Left cardiac atrium (tissue), 4 donors: ENCODE results near the gene MT1B. TPM values are rescaled to one million over a fixed set of nuclear protein-coding genes. Genes with fewer than 3 reads are reported as not detected.

ENCODE experiments used
- ATAC-seq, 2 donors: fragments of 200-7000 bp; cut with Tn5 transposase; one replicate each; pipeline ENCODE4 v1.9.1; 2020; ENCODE audit warnings: mild to moderate bottlenecking in 2 of 2, moderate library complexity in 2 of 2
- DNase-seq: peaks from one replicate; pipeline ENCODE4 v3.0.0-alpha.2; 2020
- intact Hi-C, 2 donors: fragments of 100-400 bp; cut with DNase I; formaldehyde crosslinking; loops; one replicate each; pipeline versions ENCODE4 v1.14.1 to v1.15.1; 2022 to 2023
- total RNA-seq, 2 donors: library from RNA; stranded (reverse); fragmentation: NEBNext Ultra II Directional; extraction: Animal tissue kit (Norgen Biotek cat#: 25700); gene quantifications; one replicate each; pipeline ENCODE4 v1.2.1, GENCODE V29; 2021
- donor health status: DM: no; HTN: yes; CAD: no.
- donor health status: DM: no; HTN: yes; CAD: no; lungs with severe emphysema.
- donor health status: DM: yes; HTN: yes; CAD: no.
- donor health status: Dilated cardiomyopathy.

Gene MT1B
- total RNA-seq, 2 donors from 2014 or later: not detected

DNA sequence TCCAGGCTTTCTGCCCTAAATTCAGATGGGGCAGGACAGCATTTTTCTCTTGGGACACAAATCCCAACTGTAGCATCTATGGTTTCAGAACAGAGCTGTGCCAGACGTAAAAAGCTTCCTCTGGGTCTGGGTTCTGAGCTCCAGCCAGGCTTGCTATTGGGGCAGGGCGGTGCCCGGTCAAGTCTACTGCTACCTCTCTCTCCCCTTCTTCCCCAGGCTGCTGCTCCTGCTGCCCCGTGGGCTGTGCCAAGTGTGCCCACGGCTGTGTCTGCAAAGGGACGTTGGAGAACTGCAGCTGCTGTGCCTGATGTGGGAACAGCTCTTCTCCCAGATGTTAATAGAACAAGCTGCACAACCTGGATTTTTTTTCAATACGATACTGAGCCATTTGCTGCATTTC is 18.2 kb upstream of the MT1B start:
- DNase-seq (no peak), ATAC-seq (no peak)
- intact Hi-C loops: no loop called here

DNA sequence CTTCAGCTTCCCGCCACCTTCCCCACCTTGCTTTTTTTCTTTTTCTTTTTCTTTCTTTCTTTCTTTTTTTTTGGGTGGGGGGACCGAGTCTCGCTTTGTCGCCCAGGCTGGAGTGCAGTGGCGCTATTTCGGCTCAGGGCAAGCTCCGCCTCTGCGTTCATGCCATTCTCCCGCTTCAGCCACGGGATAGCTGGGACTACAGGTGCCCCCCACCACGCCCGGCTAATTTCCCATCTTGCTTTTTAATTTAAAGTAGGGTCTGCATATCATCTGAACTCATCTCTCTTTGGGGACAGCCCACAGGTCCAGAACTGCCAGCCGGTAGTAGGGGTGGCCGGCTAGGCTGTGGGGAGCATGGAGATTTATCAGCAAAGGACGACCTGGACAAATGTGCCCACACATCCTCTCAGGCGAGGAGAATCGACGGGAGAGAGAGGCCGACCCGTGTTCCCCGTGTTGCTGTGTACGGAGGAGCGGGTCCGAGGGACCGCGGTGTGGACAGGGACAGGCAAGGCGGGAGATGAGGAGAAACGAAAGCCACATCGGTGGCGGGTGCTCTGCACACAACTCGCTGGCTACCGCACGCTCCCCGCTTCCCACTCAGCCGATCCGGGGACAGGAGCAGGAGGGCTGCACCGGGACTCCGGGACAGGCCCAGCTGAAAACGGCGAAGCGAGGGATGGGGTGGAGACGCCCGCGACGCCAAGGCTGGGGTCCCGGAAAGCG is 16.8 kb upstream of the MT1B start:
- ATAC-seq (no peak), DNase-seq (no peak)
- intact Hi-C loops: no loop called here

DNA sequence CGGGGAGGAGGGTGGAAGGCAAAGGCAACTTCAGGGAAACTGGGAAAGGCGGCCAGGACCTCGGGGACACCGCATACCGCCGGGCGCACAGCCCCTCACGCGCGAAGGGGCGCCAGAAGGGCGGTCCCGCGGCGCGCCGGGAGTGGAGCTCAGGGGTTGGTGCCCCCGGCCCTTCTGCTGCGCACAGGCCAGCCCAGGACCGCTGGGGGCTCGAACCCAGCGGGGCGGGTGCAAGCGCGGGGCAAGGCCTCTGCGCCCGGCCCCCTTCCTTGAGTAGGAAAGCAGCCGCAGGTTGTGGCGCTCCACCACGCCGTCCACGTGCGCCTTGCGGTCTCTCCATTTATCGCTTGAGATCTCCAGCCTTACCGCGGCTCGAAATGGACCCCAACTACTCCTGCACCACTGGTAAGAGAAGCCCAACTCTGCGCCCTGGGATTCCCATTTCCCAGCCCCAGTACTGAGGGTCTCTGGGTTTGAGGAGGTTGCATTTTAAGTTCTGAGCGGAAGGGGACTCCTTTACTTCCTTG is 16.2 kb upstream of the MT1B start:
- ATAC-seq (no peak), DNase-seq (no peak)

DNA sequence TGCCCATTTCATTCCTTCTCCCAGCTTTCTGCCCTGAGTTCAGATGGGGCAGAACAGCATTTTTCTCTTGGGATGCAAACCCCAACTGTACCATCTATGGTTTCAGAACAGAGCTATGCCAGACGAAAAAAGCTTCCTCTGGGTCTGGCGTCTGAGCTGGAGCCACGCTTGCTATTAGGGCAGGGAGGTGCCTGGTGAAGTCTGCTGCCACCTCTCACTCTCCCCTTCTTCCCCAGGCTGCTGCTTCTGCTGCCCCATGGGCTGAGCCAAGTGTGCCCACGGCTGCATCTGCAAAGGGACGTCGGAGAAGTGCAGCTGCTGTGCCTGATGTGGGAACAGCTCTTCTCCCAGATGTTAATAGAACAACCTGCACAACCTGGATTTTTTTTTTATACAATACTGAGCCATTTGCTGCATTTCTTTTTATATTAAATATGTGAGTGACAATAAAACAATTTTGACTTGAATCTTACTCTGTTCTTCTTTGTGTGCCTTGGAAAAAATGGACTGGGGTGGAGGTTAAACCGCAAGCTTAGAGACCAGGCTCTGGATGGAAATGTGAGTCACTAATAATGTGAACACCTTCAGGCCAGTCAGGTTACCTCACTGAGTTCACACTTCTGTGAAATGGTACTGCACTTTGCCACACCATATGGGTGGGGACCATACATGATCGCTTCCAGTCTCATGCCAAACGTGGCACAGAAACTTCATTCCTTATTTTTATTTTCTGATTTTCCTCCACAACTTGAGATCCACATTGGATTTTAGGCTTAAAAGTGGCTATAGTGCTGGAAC is 14.9 kb upstream of the MT1B start:
- no peak for DNase-seq
- ATAC-seq: no peak
- intact Hi-C loops: no loop called here

More for the DNA sequence above, 16.2 kb upstream of the MT1B start:
- intact Hi-C loops: no loop called here

DNA sequence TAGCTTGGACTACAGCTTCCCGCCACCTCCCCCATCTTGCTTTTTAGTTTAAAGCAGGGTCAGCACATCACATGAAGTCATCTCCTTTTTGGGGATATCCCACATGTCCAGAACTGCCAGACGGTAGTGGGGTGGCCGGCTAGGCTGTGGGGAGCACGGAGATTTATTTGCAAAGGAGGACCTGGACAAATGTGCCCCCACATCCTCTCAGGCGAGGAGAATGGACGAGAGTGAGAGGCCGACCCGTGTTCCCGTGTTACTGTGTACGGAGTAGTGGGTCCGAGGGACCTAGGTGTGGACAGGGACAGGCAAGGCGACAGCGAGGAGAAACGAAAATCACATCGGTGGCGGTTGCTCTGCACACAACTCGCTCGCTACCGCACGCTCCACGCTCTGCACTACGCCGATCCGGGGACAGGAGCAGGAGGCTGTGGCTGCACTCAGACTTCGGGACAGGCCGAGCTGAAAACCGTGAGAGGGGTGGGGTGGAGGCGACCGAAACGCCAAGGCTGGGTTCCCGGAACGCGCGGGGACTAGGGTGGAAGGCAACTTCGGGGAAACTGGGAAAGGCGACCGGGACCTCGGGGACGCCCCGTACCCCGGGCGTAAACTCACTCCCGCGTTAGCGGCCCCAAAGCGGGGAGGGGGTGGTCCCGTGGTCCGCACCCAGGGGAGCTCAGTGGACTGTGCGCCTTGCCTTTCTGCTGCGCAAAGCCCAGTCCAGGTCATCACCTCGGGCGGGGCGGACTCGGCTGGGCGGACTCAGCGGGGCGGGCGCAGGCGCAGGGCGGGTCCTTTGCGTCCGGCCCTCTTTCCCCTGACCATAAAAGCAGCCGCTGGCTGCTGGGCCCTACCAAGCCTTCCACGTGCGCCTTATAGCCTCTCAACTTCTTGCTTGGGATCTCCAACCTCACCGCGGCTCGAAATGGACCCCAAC is 13.6 kb upstream of the MT1B start, which contains the start of gene MT1A:
Gene MT1A (plus strand): TSS at position 853 of the 937 bp plus-strand sequence. CDS start 73 bp downstream, at position 926.
- ATAC-seq: peak; percentile 89 to 90
- intact Hi-C loops: loop anchor here in 1 of 2 donors (2.0 kb wide), 1 partner anchor 19 kb away; the partner anchor contains the start of gene MT1F

DNA sequence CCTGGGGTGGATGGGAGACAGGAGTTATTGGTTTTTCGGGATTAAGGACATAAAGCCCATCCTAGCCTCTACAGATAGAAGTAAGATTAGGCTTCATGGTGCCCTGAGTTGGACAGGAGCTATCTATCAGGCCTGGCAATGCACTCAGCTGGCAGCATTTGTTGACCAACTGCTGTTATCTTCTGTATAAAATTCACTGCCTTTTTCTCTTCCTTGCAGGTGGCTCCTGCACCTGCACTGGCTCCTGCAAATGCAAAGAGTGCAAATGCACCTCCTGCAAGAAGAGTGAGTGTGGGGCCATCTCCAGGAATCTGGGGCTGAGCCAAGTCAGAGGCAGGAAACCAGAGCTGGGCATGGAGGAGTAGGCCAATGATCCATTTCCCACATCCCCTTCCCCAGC is 12.6 kb upstream of the MT1B start:
- intact Hi-C loops: loop anchor here in 1 of 2 donors (2.0 kb wide), 1 partner anchor 18 kb away; the partner anchor contains the start of gene MT1F
- ATAC-seq (no peak), DNase-seq (no peak)

More for the DNA sequence above, 13.6 kb upstream of the MT1B start, which contains the start of gene MT1A:
- DNase-seq: peak; percentile 89

DNA sequence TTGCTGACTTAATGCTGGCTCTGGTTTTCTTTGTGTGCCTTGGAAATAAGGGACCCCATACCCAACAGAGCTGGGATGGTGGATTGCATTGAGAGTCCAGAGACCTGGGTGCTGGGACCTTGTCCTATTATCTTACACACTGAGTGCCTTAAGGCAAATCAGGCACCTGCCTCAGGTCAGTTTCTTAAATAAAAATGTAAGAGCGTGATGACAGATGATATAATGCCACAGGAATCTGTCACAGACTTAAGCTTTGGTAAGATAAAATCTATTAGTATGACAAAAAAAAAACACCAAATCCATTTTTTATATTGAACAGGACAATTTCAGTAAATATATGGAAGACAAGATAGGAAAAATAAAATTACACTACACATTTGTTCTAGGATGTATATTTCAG is 11.6 kb upstream of the MT1B start:
- DNase-seq (no peak), ATAC-seq (no peak)
- intact Hi-C loops: no loop called here

DNA sequence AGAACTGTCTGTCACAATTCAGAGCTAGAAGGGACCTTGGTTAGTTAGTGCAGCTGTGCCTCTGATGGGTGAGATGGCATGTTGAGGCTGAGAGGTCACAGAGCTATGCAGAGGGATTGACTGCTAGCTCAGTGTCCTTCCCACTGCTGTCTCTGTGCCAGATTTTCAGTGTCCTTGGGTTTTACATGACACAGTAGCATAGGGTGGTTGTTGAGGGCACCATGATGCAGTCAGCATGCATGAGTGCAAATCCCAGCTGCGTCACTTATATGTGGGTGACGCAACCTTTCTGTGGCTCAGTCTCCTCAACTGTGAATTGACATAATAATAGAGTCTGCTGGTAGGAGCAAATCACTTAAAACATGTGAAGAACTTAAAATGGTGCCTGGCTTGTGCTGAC is 10.5 kb upstream of the MT1B start:
- intact Hi-C loops: no loop called here
- DNase-seq: no peak

DNA sequence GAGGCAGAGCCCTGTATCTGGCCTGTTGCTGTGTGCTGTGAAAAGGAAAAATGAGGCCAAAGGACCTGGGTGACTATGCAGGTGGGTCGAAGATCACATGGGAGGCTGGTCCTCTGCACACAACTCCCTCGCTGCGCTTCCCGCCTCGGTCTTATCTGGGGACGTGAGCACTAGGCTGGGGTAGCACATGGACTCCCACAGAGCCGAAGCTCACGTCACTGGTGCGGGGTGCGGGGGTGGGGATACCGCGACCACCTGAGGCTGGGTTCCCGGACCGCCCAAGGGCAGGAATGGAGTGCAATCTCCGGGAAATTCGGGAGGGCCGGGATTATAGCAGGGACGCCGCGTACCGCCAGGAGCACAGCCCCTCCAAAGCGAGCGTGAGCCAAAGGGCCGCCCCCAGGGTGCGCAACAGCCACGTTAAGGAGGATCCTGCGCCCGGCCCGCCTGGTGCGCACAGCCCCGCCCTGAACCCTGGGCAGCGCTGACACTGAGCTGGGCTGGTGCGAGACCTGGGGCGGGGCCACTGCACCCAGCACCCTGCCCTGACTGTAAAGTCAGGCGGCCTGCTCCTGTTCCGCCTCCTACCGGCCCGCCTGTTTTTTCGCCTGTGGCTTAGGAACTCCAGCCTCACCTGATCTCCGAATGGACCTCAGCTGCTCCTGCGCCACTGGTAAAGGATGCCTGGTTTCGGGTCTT is 8.5 kb upstream of the MT1B start:
- peak; percentile 93 to 97 for ATAC-seq
- peak; percentile 87 for DNase-seq
- intact Hi-C loops: no loop called here

More for the DNA sequence above, 10.5 kb upstream of the MT1B start:
- ATAC-seq: no peak

DNA sequence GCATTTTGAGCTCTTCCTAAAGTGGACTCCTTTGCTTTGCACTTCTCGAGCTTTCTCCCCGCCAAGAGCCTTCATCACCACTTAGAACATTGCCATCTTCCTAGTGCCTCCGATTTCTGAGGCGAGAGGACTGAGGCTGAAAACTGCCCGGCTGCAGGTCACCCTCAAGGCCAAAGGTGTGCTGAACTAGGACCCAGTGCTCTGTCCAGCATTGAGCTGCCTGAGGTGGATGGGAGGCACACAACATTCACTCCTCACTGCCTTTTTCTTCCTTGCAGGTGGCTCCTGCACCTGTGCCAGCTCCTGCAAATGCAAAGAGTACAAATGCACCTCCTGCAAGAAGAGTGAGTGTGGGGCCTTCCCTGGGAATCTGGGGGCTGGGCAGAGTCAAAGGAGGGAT is 7.9 kb upstream of the MT1B start:
- intact Hi-C loops: no loop called here
- no peak for ATAC-seq
- no peak for DNase-seq

DNA sequence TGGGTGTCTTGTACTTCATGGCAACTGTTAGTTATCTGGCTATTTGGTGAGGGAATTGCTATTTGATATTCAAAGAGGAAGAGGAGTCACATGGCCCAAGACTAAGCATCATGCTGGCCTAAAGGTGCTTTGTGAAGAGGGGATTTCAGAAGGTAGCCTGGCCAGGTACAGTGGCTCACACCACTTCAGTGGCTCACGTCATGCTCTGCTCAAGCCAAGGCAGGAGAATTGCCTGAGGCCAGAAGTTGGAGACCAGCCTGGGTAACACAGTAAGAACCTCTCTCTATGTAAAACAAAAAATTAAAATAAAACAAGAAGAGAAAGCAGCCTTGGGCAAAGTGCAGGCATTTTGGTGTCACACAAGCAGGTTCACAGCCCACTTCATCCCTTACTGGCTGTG is 6.4 kb upstream of the MT1B start:
- intact Hi-C loops: no loop called here
- ATAC-seq (no peak), DNase-seq (no peak)

DNA sequence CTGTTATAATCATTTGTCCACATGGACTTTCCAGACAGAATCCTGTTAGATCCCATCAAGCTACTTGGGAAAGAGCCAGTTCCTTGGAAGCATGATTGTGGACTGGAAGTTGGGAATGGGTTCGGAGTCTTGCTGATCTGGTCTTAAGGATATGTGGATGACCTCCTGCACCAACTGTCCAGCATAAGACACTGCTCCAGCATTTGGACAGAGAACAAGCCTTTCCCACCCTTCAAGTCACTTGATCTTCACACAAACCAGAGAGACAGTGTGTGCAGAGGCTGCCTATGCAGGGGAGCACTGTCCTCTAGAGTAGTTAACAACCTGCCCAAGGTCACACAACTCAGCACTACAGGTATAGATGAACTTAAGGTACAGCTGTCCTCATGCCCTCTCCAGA is 5.8 kb upstream of the MT1B start:
- no peak for ATAC-seq
- intact Hi-C loops: no loop called here
- DNase-seq: no peak

DNA sequence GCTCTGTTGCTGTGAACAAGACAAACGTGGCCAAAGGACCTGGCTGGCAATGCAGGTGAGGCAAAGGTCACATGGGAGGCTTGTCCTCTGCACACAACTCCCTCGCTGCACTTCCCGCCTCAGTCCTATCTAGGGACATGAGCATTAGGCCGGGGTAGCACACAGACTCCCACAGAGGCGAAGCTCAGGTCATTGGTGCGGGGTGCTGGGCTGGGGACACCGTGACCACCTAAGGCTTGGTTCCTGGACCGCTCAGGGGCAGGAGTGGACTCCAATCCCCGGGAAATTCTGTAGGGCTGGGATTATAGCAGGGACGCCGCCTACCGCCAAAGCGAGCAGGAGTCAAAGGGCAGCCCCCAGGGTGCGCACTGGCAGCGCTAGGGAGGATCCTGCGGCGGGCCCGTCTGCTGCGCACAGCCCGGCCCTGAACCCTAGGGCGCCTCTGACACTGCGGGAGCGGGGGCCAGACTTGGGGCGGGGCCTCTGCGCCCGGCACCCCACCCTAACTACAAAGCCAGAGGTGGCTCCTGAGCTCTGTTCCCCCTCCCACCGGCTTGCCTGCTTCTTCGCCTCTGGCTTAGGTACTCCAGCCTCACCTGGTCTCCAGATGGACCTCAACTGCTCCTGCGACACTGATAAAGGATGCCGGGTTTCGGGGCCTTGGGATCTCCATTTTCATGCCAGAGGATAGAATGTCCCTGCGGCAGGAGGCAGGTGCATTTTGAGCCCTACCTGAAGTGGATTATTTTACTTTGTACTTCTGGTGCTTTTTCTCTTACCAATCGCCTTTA is 3.9 kb upstream of the MT1B start:
- intact Hi-C loops: no loop called here
- no peak for DNase-seq
- no peak for ATAC-seq

DNA sequence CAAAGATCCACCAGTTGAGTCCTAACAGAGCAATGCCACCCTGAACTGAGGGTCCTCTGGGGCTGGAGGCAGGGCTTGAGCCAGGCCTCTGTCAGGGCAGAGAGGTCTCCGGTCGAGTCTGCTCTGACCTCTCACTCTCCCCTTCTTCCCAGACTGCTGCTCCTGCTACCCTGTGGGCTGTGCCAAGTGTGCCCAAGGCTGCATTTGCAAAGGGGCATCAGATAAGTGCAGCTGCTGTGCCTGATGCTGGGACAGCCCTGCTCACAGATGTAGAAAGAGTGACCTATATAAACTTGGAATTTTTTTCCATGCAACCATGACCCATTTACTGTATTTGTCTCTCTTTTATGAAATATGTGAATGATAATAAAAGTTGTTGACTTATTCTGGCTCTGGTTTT is 2.4 kb upstream of the MT1B start:
- ATAC-seq: no peak
- no peak for DNase-seq
- intact Hi-C loops: no loop called here

DNA sequence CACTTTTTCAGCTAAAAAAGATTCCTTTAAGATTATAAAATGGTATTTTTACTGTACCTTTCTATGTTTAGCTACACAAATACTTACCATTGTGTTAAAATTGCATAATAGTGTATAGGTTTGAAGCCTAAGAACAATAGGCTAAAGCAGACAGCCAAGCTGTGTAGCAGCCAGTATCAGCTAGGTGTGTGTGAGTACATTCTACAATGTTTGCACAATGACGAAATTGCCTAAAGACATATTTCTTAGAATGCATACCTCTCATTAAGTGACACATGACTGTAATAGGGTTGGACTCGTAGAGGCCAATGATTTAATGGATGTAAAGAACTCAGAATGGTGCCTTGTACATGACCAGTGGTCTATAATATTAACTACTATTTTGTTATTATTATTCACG is 1.9 kb upstream of the MT1B start:
- intact Hi-C loops: no loop called here
- no peak for DNase-seq
- ATAC-seq: no peak

DNA sequence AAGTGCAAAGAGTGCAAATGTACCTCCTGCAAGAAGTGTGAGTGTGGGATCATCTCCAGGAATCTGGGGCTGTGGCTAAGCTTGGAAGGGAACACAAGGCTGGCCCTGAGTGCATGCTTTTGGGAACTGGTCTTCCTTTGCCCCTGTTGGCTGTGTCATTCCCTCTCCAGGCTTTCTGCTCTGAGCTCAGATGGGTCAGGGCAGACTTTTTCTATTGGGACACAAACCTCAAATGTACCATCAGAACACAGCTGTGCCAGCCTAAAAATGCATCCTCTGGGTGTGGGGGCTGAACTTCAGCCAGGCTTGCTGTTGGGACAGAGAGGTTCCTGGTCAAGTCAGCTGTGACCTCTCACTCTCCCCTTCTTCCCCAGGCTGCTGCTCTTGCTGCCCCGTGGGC is 914 bp downstream of the MT1B start:
- intact Hi-C loops: no loop called here
- DNase-seq: no peak

DNA sequence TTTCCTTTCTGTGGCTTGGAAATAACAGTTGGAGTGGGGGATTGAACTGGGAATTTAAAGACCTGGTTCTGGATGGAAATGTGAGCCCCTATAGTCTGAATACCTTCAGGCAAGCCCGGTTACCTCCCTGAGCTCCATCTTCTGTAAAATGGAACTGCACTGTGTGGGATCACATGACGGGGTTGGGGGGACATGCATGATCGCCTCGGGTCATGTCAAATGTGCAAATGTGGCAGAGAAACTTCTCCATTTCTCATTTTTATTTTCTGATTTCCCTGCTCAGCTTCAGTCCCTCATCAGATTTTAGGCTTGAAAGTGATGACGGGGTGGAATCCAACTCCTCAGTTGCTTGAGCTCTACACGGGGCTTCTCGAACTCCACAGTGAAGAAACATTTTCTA is 1.5 kb downstream of the MT1B start:
- DNase-seq (no peak), ATAC-seq (no peak)
- intact Hi-C loops: no loop called here

More for the DNA sequence above, 914 bp downstream of the MT1B start:
- ATAC-seq: peak in 1 of 2 donors; percentile 61
